ENCODE measurements around the gene PARD6B.

DNA sequence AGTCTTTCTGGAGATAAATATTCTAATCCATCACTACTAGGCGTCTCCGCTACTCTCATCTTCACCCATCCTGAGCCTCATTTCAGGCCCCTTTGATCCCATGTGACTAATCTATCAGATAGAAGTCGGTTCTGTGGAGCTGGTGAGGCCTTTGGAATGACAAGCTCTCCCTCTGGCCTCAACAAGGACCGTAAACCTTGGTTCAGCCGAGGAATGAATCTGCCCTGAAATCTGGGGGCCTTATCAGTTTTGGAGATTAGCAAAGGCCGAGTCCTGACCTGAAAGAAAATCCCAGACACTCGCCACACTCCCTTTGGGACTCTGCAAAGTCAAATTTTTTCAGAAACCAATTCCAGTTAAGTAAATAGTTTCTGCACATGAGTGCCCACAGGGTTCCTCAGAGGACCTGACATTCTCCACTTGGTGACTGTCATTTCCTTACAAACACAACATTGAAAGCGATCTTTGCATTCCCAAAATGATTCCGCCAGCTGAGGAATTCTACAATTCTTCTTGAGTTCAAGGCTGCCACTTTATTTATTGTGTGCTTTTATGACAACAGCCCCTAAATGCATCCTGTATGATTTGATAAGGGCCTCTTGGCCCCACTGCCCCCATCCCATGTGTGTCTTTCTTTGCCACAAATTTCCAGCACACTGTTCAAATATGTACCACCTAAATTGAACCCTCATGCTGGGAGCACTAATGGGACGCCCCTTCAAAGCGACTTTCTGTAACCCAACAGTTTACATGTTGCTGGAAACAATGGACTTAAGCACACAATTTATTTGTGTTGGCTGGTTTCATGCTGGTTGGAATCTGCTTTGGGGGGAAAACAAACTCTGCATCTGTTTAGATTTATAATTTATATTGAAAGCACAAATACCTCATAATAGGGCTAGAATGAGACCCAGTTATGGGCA is 30.1 kb upstream of the PARD6B start:
- TF ChIP-seq, protein P1, sequence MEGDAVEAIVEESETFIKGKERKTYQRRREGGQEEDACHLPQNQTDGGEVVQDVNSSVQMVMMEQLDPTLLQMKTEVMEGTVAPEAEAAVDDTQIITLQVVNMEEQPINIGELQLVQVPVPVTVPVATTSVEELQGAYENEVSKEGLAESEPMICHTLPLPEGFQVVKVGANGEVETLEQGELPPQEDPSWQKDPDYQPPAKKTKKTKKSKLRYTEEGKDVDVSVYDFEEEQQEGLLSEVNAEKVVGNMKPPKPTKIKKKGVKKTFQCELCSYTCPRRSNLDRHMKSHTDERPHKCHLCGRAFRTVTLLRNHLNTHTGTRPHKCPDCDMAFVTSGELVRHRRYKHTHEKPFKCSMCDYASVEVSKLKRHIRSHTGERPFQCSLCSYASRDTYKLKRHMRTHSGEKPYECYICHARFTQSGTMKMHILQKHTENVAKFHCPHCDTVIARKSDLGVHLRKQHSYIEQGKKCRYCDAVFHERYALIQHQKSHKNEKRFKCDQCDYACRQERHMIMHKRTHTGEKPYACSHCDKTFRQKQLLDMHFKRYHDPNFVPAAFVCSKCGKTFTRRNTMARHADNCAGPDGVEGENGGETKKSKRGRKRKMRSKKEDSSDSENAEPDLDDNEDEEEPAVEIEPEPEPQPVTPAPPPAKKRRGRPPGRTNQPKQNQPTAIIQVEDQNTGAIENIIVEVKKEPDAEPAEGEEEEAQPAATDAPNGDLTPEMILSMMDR (IDR thresholded peaks at IDR 0.05; ENCODE audit: insufficient read depth, low read length, poor library complexity, severe bottlenecking), result no peak
- TF ChIP-seq EZH2phosphoT487 (conservative IDR thresholded peaks at IDR 0.05; ENCODE audit: low read length), result no peak

Data from SU-DHL-6 (cell line).